NCI-H82 (cell line): ENCODE measurements around the gene RECK.

ENCODE experiments used
- DNase-seq: peaks from one replicate; lab custom pipeline; 2025; lab: John Stamatoyannopoulos, UW

The RECK gene

GRCh38 chr9:36029202-36029601, 7.5 kb upstream of the RECK start:
- DNase-seq, result no peak

DNA sequence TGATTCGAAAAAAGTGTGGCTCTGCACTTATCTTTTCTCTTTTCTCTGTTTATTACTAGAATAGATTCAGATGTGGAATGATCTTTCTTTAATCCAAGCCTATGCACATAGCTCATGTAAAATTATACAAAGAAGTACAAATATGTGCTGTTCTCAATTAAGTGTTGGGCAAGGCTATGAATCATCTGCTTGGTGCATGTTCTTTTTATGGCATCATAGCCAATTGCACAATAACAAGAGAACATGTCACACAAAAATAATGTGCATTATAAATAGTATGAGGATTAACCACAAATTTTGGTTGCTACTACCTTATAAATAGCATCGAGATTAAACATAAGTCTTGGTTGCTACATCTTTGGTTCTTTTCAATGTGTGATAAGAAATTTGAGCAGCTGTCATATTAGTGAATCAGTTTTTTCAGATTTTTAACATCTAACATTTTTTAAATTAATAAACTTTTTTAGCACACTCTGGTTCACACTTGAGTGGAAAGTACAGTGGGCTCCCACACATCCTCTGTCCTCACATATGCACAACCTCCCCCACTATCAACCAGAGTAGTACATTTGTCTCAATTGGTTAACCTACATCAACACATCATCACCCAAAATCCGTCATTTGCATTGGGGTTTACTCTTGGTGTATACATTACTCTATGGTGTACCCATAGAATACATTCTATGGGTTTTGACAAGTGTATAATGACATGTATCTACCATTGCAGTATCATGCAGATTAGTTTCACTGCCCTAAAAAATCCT, 6.8 kb upstream of the RECK start:
- no peak for DNase-seq

DNA sequence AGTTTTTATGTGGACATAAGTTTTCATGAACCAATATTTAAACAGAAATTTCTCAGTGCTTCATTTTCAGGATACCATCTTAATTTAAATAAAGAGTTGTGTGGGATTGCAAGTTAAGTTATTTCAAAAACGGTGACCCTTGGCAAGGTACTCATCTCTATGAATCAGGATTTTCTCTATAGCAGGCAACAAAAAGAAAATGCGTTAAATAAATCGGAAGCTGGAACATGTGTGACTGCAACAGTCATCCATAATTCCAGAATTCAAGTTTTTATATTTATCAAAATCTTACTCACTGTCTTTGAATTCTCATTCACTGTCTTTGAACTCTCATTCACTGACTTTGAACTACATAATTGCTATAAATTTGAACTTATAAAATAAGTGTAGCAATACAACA, 5.8 kb upstream of the RECK start:
- no peak for DNase-seq

GRCh38 chr9:36031774-36032555, 4.7 kb upstream of the RECK start:
- DNase-seq, result no peak

DNA sequence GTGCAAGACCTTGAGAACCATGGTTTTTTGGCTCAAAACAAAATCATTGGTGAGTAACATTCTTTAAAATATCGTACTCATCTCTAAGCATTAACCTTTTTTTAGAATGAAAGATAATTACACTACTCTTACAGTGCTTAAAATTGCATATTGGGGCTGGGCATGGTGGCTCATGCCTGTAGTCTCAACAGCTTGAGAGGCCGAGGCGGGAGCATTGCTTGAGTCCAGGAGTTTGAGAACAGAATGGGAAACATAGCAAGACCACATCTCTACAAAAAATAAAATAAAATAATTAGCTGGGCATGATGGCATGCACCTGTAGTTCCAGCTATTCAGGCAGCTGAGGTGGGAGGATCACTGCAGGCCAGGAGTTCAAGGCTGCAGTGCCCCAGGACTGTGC, 2.9 kb upstream of the RECK start:
- DNase-seq, result no peak

GRCh38 chr9:36034234-36034633, 2.5 kb upstream of the RECK start:
- no peak for DNase-seq

- DNase-seq, result no peak
Observed at GRCh38 chr9:36035006-36035405, 1.7 kb upstream of the RECK start.

- no peak for DNase-seq
Observed at GRCh38 chr9:36036253-36036779, 397 bp upstream of the RECK start.

- DNase-seq, result peak; percentile 56
Observed at GRCh38 chr9:36037549-36038122, 923 bp downstream of the RECK start.

DNA sequence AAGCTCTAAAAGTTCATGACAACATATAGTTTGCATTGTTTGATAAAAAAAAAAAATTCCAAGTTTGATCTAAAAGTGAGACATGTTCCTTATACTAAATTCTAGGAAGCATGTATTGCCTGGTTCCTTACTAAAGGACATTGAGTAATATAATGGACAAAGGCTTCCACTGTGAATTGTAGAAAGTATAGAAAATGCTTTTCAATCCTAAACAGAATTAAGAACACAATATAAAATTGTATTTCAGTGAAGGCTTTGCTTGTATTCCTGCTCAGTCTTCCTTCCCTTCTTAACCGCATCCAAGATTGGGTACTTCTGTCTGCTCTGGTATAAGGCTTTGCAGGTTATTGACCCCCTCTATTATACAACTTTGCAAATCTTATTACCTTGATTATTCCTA, 2.4 kb downstream of the RECK start:
- DNase-seq, result no peak

- no peak for DNase-seq
Observed at GRCh38 chr9:36039696-36040095, 3.0 kb downstream of the RECK start.

DNA sequence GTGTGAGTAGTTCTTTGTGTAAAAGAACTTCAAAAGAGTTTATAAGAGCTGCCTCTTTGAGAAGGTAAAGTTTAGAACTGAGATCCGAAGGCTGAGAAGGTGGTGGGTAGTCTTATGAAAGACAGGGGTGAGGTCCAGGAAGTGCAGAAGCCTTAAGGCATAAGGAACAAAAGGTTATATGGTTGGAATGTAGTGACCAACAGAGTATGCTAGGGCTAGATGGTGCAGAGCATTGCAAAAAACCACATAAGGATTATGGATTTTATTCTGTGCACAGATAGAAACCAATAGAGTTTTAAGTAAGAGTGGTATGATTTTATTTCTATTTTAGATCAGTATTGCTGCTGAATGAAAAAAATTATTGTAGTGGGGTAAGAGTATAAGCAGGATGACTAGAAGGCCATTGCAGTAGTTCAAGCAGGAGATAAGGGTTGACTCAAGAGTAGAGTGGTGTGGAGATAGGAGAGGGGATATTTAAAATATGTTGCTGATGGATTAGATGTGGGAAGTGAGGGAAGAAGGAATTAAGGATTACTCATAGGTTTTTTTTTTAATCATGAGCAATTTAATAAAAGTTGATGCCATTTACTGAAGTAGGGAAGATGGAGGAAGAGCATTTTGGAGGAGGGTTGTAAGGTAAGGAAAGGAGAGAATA, 3.7 kb downstream of the RECK start:
- DNase-seq, result no peak

GRCh38 chr9:36041506-36041905, 4.8 kb downstream of the RECK start:
- no peak for DNase-seq

DNA sequence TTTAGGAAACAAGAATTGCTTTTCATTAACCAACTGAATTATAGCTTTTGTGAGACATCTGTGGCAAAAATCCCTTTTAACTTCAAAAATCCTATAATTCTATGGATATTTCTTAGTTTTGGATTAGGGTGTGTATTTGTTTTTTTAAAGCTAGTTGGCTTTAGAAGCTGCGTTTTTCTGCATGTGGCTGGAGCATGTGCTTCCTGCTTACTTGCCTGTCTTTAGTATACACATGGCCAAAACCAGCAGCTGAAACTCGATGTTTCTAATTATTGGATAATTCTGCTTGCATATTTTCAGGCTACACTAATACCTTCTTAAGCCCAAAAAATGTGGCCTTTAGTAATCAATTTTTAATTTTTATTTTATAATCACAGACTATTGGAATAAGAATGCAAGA, 8.9 kb downstream of the RECK start:
- DNase-seq, result peak; percentile 16

DNA sequence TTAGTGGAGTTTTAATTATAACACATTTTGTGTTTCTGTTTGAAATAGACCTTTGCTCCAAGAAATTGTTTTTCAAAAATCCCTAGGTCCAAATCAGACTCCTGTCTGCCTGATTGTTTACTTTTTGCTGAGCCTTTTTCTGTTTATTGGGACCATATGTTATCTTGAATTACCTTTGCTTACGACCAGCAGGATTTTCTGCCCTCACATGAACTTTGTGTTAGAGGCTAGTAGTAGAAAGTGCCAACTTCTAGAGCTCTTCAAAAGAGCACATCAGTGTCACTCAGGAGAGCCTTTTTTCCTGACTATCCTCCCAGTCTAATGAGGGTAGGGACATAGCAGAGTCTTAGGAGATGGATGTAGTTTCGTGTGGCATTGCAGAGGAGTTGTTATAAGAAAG, 10.2 kb downstream of the RECK start:
- DNase-seq, result peak; percentile 69

DNA sequence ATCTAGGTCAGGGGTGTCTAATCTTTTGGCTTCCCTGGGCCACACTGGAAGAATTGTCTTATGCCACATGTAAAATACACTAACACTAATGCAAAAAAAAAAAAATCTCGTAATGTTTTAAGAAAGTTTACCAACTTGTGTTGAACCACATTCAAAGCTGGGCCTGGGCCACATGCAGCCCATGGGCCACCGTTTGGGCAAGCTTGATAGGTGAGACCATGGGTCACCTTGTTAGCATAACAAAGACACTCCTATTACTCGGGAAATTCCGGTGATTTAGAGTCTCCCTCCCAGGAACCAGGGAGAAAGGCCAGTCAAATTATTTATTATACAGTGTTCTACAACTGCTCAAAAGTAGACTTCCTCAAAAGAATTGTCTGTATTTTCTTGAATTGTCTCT, 12.7 kb downstream of the RECK start:
- DNase-seq, result no peak

DNA sequence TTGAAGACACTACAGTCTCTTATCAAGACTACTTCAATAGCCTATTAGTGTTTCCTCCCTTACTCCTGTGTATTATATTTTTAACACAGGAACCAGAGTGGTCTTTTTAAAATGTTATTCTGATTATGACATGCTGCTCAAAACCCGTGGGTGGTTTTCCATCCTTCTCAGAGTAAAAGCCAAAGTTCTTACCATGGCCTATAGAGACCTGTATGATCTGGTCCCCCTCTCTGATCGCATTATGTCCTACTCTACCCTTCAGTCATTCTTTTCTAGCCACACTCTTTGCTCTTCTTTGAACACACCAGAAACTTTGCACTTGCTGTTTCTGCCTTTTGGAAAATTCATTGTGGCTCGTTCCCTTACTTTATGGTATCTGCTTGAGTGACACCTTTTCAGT, 13.8 kb downstream of the RECK start:
- DNase-seq, result no peak

- no peak for DNase-seq
Observed at GRCh38 chr9:36051317-36051716, 14.6 kb downstream of the RECK start.

DNA sequence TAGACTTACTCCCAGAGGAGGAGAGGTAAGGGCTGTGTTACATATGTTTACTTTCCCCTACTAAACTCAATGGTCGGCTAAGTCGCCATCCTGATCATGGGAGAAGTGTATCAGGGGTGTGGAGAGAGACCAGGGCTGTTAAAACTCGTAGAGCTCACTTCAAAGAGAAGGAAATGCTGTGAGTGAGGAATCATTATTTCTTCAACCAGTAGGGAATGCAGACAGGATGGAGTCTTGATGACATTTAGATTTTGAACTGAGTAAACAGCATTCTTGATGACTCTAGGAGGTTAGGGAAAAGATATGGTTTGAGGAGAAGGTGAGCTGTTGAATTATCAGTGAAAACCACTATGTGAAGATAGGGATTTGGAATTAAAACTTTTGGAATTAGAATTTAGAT, 17.3 kb downstream of the RECK start:
- DNase-seq, result no peak

DNA sequence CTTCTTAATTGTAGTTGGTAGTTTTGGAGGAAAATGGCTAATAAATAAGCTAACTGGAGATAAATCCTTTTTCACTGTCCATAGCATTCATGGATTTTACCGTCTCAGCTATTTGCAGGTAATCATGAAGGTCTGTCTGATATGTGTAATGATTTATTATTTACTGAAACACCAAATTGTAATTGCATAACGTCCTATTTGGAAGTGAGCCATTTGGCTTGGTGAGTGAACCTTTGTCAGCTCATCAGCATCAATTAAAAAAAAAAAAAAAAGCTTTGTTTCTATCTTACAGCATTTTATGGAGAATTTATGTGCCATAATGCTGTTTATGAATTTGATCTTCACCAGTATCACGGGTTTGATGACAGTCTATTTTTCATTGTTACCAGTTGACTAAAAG, 20.2 kb downstream of the RECK start:
- DNase-seq, result no peak

DNA sequence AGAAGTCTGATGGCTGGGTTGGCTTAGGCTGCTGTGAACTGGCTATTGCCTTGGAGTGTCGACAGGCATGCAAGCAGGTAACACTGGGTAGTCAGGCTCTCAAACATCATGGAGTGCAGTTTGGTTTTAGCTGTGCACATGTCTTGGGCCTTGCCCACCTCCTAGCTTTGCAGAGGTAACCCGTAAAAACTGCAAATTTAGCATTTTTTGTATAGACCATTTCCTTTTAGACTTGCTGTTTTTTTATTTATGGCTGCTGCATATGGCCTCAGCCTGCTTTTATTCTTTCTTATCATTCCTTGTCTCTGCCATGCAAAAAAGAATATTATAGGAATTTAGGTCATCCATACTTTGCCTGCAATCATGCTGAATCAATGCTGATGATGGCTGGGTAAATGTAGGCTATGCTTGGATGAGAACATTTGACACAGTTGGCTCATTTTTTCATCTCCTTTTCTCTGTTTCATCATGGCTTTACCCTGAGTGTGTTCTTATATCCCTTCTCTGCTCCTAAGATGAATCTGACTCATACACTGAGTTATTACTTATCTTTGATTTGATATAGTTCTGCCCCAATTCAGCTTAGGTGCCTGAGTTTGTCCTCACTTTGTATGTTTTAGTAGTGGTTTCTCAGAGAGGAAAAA, 27.2 kb downstream of the RECK start:
- no peak for DNase-seq

- DNase-seq, result no peak
Observed at GRCh38 chr9:36064448-36065037, 27.8 kb downstream of the RECK start.
